HG03565 (cell line): ENCODE results near the gene AGAP1.
"Not testable (repeated sequence)": the region's sequence is repeated elsewhere in the genome, so short reads cannot be mapped to it uniquely, and the experiment has no call there.

Experiments
- ATAC-seq: cut with Tn5 transposase; IDR thresholded peaks from one replicate; pipeline ENCODE4 v1.9.1; 2021; ENCODE audit warnings: mild to moderate bottlenecking, moderate library complexity; ENCODE audit not compliant: unreplicated experiment

Gene AGAP1

GRCh38 chr2:236073246-236073645, 579.4 kb downstream of the AGAP1 start:
- ATAC-seq: no peak

- ATAC-seq: no peak
Observed at GRCh38 chr2:236073867-236074655, 580.2 kb downstream of the AGAP1 start.

GRCh38 chr2:236075802-236076201, 582.0 kb downstream of the AGAP1 start:
- no peak for ATAC-seq

- no peak for ATAC-seq
Observed at GRCh38 chr2:236078297-236079255, 584.7 kb downstream of the AGAP1 start.

GRCh38 chr2:236080412-236080811, 586.6 kb downstream of the AGAP1 start:
- ATAC-seq: no peak

- ATAC-seq: no peak
Observed at GRCh38 chr2:236081171-236081570, 587.3 kb downstream of the AGAP1 start.

- ATAC-seq: no peak
Observed at GRCh38 chr2:236082061-236082460, 588.2 kb downstream of the AGAP1 start.

- ATAC-seq: no peak
Observed at GRCh38 chr2:236083934-236084333, 590.1 kb downstream of the AGAP1 start.

GRCh38 chr2:236085211-236085610, 591.4 kb downstream of the AGAP1 start:
- ATAC-seq: no peak

- ATAC-seq: no peak
Observed at GRCh38 chr2:236085647-236086046, 591.8 kb downstream of the AGAP1 start.

GRCh38 chr2:236086403-236086970, 592.6 kb downstream of the AGAP1 start:
- no peak for ATAC-seq

- no peak for ATAC-seq
Observed at GRCh38 chr2:236086971-236087465, 593.2 kb downstream of the AGAP1 start.

GRCh38 chr2:236088368-236089057, 594.7 kb downstream of the AGAP1 start:
- ATAC-seq: no peak

- ATAC-seq: no peak
Observed at GRCh38 chr2:236089271-236090026, 595.6 kb downstream of the AGAP1 start.

- ATAC-seq: no peak
Observed at GRCh38 chr2:236090027-236090382, 596.2 kb downstream of the AGAP1 start.

GRCh38 chr2:236090826-236091225, 597.0 kb downstream of the AGAP1 start:
- ATAC-seq: not testable (repeated sequence)

- no peak for ATAC-seq
Observed at GRCh38 chr2:236092714-236093113, 598.9 kb downstream of the AGAP1 start.

GRCh38 chr2:236093134-236093533, 599.3 kb downstream of the AGAP1 start:
- no peak for ATAC-seq

GRCh38 chr2:236095504-236095903, 601.7 kb downstream of the AGAP1 start:
- ATAC-seq: no peak

GRCh38 chr2:236101311-236101950, 607.6 kb downstream of the AGAP1 start:
- ATAC-seq: no peak
